Measurements from ENCODE around the gene EXOC7.
"Not testable (repeated sequence)": the region's sequence is repeated elsewhere in the genome, so short reads cannot be mapped to it uniquely, and the experiment has no call there.

The EXOC7 gene

GRCh38 chr17:76046064-76046463 lies 57.5 kb downstream of the EXOC7 start:
- DNase-seq (ENCODE audit: low read depth in 2 of 2): no peak

GRCh38 chr17:76044475-76045007 lies 59.0 kb downstream of the EXOC7 start:
- not testable (repeated sequence) for DNase-seq (ENCODE audit: low read depth in 2 of 2)

GRCh38 chr17:76042868-76043267 lies 60.7 kb downstream of the EXOC7 start:
- not testable (repeated sequence) for DNase-seq (ENCODE audit: low read depth in 2 of 2)

GRCh38 chr17:76040376-76040775 lies 63.2 kb downstream of the EXOC7 start:
- no peak for DNase-seq (ENCODE audit: low read depth in 2 of 2)

- no peak for DNase-seq (ENCODE audit: low read depth in 2 of 2)
These were observed 64.5 kb downstream of the EXOC7 start for GRCh38 chr17:76039121-76039520.

- DNase-seq (ENCODE audit: low read depth in 2 of 2): no peak
These were observed 65.5 kb downstream of the EXOC7 start for GRCh38 chr17:76038050-76038449.

- DNase-seq (ENCODE audit: low read depth in 2 of 2): no peak
These were observed 66.9 kb downstream of the EXOC7 start for GRCh38 chr17:76036497-76037261.

GRCh38 chr17:76034428-76035350 lies 68.9 kb downstream of the EXOC7 start:
- DNase-seq (ENCODE audit: low read depth in 2 of 2): no peak

GRCh38 chr17:76033139-76033538 lies 70.4 kb downstream of the EXOC7 start:
- no peak for DNase-seq (ENCODE audit: low read depth in 2 of 2)

- DNase-seq (ENCODE audit: low read depth in 2 of 2): no peak
These were observed 70.8 kb downstream of the EXOC7 start for GRCh38 chr17:76032780-76033108.

GRCh38 chr17:76032073-76032779 lies 71.4 kb downstream of the EXOC7 start:
- no peak for DNase-seq (ENCODE audit: low read depth in 2 of 2)

Data from fibroblast of skin of left biceps (primary cell).